A549 treated with AZD9567 at 1 μM for 4 hours (cell line): ENCODE measurements around the gene MTM1. TPM values are rescaled to one million over a fixed set of nuclear protein-coding genes. Genes with fewer than 3 reads are reported as not detected.

Experiments
- total RNA-seq: library from RNA; stranded (reverse); fragments of 200-300 nt; extraction: Qiagen RNA extraction; gene quantifications from 5 replicates; pipeline ENCODE4 v1.2.3, GENCODE V29; 2022; ENCODE audit not compliant: insufficient read depth

Gene MTM1
- 6.0 to 9.9 TPM (median 7.3 TPM) in 5 replicates for total RNA-seq

DNA sequence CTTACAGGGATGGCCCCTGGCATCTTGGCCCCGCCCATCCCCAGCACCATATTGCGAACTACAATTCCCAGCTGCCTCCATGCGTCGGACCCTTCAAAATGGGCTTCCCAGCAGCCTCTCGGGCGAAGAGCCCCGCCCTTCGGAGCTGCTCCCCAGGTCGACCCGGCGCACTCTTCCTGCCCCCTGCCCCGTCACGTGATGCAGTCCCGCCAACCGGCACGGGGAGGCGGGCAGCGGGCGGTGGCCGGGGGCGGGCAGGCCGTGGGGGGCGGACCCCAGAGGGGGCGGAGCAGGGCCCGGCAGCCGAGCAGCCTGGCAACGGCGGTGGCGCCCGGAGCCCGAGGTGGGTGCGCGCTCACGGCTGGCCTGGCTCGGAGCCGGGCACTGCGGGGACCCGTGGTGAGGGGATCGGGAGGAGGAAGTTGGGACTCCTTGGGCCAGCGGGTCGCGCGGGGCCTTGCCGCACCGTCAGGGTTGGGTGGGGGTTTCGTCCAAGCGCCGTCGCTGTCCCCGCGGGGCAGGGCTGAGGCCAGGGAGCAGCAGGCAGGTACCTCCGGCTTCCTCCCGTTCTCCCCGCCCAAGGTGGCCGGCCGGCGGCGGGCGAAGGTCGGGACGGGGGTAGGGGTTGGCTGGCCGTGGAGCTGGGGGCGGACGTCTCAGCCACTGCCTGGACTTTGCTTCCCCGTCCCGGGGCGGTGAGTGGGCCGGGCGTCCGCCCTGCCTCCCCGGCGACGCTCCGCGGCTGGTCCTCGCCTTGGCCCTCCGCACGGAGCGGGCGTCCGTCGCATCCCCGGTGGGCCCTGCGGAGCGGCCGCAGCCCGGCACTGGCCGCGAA lies at the start of gene MTM1:
MTM1 (plus strand) TSS at position 302 of the 835 bp plus-strand sequence. CDS start 23,994 bp downstream, outside the sequence.

DNA sequence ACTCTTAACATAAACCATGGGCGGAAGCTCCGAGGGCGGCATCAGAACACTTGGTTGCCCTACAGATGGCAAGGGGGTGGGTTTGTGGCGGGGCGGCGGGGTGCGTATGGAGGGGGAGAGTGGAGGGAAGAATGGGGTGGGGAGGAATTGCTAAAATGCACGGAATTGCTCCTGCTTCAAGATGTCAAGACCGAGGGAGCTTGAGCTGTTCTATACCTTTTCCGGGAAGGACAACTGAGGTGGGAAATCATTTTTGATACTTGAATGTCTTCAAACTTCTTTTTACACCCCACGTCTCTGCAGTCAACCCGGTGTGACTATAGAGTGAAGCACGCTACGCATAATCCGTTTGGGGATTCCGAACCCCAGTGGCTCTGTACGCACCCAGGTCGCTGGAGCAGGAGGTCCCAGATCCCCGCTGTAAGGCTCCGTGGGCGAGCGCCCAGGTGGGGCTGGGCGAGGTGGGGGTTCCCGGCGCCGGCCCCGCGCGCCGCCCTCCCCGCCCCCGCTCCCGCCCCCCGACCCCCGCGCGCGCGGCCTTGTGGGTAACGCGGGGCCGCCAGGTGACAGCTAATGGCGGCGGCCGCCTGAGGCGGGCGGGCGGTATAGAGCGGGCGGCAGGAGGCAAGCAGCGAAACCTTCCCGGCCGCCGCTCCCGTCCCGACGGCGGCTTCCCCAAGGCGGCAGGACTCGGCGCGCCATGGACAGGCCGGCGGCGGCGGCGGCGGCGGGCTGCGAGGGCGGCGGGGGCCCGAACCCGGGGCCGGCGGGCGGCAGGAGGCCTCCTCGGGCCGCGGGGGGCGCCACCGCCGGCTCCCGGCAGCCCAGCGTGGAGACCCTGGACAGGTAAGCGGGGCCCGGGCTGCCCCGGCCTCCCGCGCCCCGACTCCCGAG lies 124.7 kb downstream of the MTM1 start, which contains the start of gene MTMR1:
MTMR1 (plus strand) TSS at position 566 of the 894 bp plus-strand sequence; CDS start at position 701, 135 bp downstream.

Other genes starting within 250 kb of the MTM1 start
- 6.2 to 8.2 TPM (median 7.5 TPM) in 5 replicates for gene MAMLD1, start 205.3 kb upstream of the MTM1 start, total RNA-seq
- 12.2 to 19.3 TPM (median 15.8 TPM) in 5 replicates for gene MTMR1, start 124.8 kb downstream of the MTM1 start, total RNA-seq